GM19025 (cell line): ENCODE data around the gene VAC14.

Source experiments
- ATAC-seq: cut with Tn5 transposase; IDR thresholded peaks from one replicate; pipeline ENCODE4 v1.9.1; 2021; ENCODE audit warnings: mild to moderate bottlenecking, low read depth, moderate library complexity; ENCODE audit not compliant: unreplicated experiment

The VAC14 gene

DNA sequence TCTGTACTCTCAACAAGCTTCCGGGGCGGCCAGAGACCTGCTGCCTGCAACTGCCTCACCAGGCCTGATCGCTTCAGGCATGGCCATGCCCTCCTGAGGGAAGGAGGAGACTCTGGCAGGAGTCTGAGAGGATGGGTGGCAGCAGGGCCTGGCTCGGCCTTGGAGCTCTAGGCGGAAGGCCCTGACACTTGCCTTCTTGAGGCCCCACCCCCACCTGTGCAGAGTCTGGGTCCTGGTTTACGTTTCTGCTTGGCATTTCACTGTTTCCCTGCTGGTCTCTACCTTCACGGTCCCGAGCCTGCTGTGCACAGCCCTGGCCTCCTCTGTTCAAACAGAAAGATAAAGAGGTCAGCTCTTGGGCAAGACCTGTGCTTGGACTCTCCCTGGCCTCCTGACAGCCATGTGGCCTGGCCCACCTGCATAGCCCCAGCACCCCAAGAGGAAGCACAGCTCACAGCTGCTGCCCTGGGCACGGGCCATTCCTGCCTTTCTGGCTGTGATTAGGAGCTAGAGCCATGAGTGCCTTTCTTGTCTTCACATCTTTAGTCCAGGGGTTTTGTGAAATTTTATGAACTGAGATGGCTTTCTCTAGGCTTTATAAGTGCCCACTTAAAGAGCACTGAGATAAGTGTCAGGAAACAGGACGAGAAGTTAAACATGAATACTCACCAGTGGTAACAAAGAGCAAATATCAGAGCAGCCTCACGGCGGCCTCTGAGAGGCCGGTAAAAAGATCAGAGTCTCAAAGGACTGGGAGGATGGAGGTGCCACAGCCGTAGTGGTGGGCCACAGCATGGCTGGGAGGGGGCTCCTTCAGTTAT is 89.5 kb downstream of the VAC14 start:
- ATAC-seq, result no peak

DNA sequence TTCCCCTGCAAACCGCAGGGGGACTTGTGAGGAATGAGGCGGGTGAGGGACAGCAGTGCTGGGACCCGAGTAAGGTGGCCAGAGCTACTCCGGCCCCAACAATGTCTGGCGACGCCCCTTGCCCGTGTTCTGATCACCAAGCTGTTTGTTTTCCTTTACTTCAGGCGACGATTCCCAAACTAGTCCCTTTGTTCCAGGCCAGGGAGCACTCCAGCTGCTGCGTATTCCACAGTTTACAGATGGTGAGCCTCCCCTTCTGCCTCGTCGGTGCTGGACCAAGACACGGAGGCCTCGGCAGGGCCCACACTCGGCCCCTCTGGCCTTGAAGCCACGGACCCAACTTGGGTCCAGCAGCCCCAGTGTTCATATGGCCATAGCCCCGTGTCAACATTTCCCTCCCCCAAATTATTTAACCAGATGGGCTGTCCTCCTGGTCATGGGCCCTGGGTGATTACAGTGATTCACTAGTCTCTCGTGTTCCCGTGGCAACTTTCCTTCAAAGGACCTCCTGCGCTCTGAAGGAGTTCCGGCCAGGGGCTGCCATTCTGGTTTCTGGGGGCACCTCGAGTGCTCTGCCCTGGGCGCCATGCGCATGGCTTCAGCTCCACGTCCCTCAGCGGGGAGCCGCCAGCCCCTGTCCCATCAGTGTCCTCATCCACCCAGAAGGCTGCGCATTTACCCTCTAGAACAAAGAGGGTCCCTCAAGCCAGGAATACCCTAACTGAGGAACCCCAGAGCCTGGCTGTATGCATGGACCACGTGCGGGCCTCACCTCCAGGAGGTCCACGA is 90.3 kb downstream of the VAC14 start:
- ATAC-seq, result no peak

GRCh38 chr16:70709942-70710341 is 91.0 kb downstream of the VAC14 start:
- ATAC-seq, result no peak

- no peak for ATAC-seq
Measured at GRCh38 chr16:70709457-70709856, 91.5 kb downstream of the VAC14 start.

- no peak for ATAC-seq
Measured at GRCh38 chr16:70708366-70709246, 92.4 kb downstream of the VAC14 start.

GRCh38 chr16:70706948-70707465 is 94.0 kb downstream of the VAC14 start:
- ATAC-seq, result no peak

- no peak for ATAC-seq
Measured at GRCh38 chr16:70705056-70705455, 95.9 kb downstream of the VAC14 start.

- no peak for ATAC-seq
Measured at GRCh38 chr16:70704586-70704985, 96.4 kb downstream of the VAC14 start.

- no peak for ATAC-seq
Measured at GRCh38 chr16:70703835-70704381, 97.0 kb downstream of the VAC14 start.

DNA sequence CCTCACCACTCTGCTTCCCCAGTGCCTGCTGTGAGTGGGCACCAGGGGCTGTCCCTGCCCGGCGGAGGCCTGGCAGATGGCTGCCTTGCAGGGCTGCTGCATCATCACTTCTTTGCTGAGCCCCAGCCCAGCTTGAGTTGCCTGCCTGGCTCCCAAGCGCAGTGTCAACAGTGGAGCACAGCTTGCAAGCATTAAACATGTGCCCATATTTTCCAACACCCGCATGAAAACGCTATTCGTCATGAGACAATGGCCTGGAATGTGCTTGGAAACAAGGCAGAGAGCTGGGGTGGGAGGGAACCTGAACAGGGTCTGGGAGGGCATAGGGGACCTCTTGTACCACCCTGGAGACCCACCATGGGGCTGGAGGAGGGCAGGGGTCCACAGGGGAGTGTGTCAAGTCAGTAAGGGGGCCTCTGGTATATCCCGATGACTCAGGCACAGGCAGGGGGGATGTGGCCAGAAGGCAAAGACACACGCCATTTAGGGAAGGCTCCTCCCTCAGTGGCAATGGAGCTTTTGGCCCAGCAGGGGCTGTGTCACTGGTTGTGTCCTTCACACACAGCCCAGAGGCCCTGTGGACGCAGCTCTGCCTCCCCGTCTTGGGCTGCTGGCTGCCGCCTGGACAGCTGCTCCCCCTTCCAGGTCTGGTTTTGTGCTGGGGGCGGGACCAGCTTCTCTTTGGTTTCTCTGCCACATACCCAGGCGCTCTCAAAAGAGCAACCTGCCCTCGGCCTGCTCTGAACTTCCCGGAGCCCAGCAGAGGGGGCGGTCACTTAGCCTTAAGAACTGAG is 97.7 kb downstream of the VAC14 start:
- no peak for ATAC-seq

GRCh38 chr16:70702624-70703023 is 98.3 kb downstream of the VAC14 start:
- no peak for ATAC-seq

DNA sequence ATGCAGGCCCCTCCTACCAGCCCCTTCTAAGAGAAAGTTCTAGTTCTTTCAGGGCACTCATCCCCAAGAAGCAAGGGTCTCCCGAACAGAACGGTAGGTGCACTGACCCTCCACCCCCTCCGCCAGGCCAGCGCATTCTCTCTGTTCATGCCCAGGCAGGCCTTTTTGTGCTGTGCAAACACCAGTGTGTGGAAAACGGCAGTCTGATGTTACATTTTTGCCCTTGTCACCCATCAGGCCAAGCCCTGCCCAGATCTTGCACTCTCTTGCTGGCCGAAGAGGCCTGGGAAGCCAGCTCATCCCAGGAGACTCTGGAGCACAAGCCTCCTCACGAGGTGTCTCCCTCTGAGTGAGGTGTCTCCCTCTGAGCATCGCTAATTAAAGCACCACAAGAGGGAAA is 99.0 kb downstream of the VAC14 start:
- no peak for ATAC-seq

- ATAC-seq, result no peak
Measured at GRCh38 chr16:70701596-70701995, 99.4 kb downstream of the VAC14 start.

- no peak for ATAC-seq
Measured at GRCh38 chr16:70701036-70701435, 99.9 kb downstream of the VAC14 start.

DNA sequence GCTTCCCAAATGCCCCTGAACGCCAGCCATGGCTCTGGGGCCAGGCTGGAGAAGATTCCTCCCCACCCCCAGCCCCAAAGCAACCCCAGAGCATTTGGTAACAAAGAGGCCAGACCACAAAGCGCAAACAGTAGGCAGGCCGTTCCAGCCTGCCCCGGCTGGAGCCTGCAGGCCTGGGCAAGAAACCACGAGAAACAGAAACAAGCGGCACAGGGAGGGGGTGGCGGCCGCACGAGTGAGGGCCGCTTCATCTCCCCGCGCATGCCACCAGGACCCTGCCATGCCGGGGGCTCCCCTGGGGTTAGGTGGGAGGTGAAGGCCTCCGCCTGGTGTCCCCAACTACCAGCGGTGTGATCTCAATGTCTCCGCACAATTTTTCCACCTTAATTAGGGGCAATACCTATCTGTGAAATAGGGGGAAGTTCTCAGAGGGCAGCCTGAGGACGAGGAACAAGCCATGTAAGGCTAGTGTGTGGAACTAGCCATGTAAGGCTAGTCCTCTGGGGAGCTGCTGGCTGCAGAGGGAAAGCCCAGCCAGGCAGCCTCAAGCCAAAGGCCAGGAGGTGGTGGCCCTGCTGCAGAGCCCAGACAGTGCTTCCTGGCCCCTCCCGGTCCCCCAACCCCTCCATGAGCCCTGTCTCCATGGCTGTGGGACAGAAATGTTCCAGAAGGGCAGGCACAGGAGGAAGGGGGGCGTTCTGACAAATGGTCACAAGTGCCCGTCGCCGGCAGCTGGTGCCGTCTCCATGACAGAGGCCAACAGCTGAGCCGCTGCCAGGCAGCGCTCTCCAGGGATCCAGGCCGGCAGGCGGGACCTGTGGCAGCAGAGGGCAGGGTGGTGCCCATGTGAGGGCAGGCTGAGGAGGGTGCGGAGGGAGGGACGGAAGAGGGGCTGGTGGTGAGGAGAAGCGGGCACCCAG is 100.6 kb downstream of the VAC14 start:
- no peak for ATAC-seq

- no peak for ATAC-seq
Measured at GRCh38 chr16:70699696-70700095, 101.3 kb downstream of the VAC14 start.

DNA sequence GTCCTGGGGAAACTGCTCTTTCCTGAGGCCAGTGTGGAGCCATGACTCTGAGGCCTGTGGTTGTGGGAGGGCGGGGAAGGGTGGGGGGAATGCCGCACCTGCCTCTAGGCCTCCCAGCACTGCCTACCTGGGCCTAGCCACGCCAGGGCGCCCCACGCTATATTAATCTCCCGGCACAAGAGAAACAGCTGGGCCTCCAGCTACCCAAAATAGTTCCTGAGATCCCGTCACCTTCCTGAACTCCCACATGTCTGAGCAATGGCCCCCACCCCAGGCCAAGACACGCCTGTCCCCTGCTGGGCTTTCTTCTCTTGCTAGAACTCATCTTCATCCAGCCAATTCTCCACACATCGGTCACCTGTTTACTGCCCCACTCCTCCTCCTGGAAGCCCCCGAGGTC is 102.1 kb downstream of the VAC14 start:
- no peak for ATAC-seq

- no peak for ATAC-seq
Measured at GRCh38 chr16:70697594-70698170, 103.3 kb downstream of the VAC14 start.
